ENCODE results near the gene NDRG3. TPM values are rescaled to one million over a fixed set of nuclear protein-coding genes. Genes with fewer than 3 reads are reported as not detected.

NDRG3 gene
- total and polyA plus RNA-seq, 8 donors: 5.8 to 91.6 (median 11.9) TPM

GRCh38 chr20:36647196-36648121, 98.4 kb downstream of the NDRG3 start:
- WGBS, 5 donors: 66 to 72% (median 68%) methylated on average over 8 of the region's 8 CpGs
- Histone ChIP-seq H3K9me3 (no peaks in the 10 kb centered on the region), H3K4me3 (no peak overlapping the region), H3K27me3 (no peaks in the 10 kb centered on the region), H3K36me3 (peaks cover 0 to 16% (median 15%) of the 10 kb centered on the region in 4 donors), H3K4me1 (peaks cover 0 to 9% (median 0%) of the 10 kb centered on the region in 4 donors), H3K27ac (no peak overlapping the region)
- TF ChIP-seq POLR2A (IDR thresholded peaks at IDR 0.05) (no peak), EP300 (IDR thresholded peaks at IDR 0.05) (no peak)
- TF ChIP-seq, protein P1, sequence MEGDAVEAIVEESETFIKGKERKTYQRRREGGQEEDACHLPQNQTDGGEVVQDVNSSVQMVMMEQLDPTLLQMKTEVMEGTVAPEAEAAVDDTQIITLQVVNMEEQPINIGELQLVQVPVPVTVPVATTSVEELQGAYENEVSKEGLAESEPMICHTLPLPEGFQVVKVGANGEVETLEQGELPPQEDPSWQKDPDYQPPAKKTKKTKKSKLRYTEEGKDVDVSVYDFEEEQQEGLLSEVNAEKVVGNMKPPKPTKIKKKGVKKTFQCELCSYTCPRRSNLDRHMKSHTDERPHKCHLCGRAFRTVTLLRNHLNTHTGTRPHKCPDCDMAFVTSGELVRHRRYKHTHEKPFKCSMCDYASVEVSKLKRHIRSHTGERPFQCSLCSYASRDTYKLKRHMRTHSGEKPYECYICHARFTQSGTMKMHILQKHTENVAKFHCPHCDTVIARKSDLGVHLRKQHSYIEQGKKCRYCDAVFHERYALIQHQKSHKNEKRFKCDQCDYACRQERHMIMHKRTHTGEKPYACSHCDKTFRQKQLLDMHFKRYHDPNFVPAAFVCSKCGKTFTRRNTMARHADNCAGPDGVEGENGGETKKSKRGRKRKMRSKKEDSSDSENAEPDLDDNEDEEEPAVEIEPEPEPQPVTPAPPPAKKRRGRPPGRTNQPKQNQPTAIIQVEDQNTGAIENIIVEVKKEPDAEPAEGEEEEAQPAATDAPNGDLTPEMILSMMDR (IDR thresholded peaks at IDR 0.05): no peak
- intact Hi-C loops (cut with DNase I; ENCODE audit: low total_unique reads): no loop called here
- DNase-seq: no peak

DNA sequence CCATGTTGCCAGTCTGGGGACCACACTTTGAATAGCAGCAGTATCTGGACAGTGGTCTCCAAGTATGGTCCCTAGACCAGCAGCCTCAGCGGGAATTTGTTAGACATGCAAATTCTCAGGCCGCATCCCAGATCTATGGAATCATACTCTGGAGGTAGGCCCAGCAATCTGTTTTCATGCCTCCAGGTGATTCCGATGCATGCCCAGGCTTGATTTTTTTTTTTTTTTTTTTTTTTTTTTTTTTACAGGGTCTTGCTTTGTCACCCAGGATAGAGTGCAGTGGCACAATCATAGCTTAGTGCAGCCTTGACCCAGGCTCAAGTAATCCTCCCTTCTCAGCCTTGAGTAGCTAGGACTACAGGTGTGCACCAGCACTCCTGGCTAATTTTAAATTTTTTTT, 99.2 kb downstream of the NDRG3 start:
- Histone ChIP-seq H3K27me3 (no peaks in the 10 kb centered on the region), H3K4me3 (no peak overlapping the region), H3K36me3 (peaks cover 0 to 8% (median 7%) of the 10 kb centered on the region in 4 donors), H3K9me3 (no peaks in the 10 kb centered on the region), H3K4me1 (peaks cover 0 to 9% (median 0%) of the 10 kb centered on the region in 4 donors), H3K27ac (no peak overlapping the region)
- intact Hi-C loops (cut with DNase I; ENCODE audit: low total_unique reads): no loop called here
- DNase-seq: no peak
- TF ChIP-seq, protein P1 (IDR thresholded peaks at IDR 0.05): no peak
- TF ChIP-seq EP300 (IDR thresholded peaks at IDR 0.05) (no peak), POLR2AphosphoS5 (IDR thresholded peaks at IDR 0.05) (no peak), POLR2A (IDR thresholded peaks at IDR 0.05) (no peak)
- WGBS, 5 donors: 86 to 98% (median 92%) methylated on average over 3 of the region's 3 CpGs

- peak in 1 of 3 donors; percentile 64 for TF ChIP-seq POLR2AphosphoS5 (IDR thresholded peaks at IDR 0.05)
- no peak for TF ChIP-seq EP300 (IDR thresholded peaks at IDR 0.05)
- intact Hi-C loops (cut with DNase I; ENCODE audit: low total_unique reads): no loop called here
- H3K27ac ChIP-seq: peak within 1 kb of the TSS; percentile 3 to 59 (median 38)
These were observed 99.9 kb downstream of the NDRG3 start, which contains the start of gene SLA2 for GRCh38 chr20:36645998-36646397. TSS of gene SLA2 (minus strand) at chr20:36646196. CDS start at chr20:36641335, 4,861 bp downstream.

GRCh38 chr20:36645353-36645752, 100.5 kb downstream of the NDRG3 start:
- peaks cover 0 to 9% (median 0%) of the 10 kb centered on the region in 4 donors for H3K4me1 ChIP-seq
- H3K4me3 ChIP-seq: peak overlapping the region; percentile 16 to 28 (median 19)
- no peaks in the 10 kb centered on the region for H3K9me3 ChIP-seq
- peaks cover 0 to 5% (median 0%) of the 10 kb centered on the region in 4 donors for H3K36me3 ChIP-seq
- TF ChIP-seq, protein P1 (IDR thresholded peaks at IDR 0.05): no peak
- TF ChIP-seq EP300 (IDR thresholded peaks at IDR 0.05) (no peak), POLR2AphosphoS5 (IDR thresholded peaks at IDR 0.05) (no peak), POLR2A (IDR thresholded peaks at IDR 0.05) (no peak)
- WGBS, 5 donors: 70 to 94% (median 91%) methylated on average over 7 of the region's 7 CpGs
- H3K27ac ChIP-seq: peak overlapping the region in 4 of 5 donors; percentile 20 to 59 (median 42)
- DNase-seq: no peak
- intact Hi-C loops (cut with DNase I; ENCODE audit: low total_unique reads): no loop called here
- no peaks in the 10 kb centered on the region for H3K27me3 ChIP-seq

More at GRCh38 chr20:36645998-36646397, 99.9 kb downstream of the NDRG3 start, which contains the start of gene SLA2:
- H3K4me1 ChIP-seq: peaks cover 0 to 9% (median 0%) of the 10 kb centered on the region in 4 donors
- peak within 1 kb of the TSS; percentile 16 to 28 (median 19) for H3K4me3 ChIP-seq
- peak; percentile 43 to 59 for DNase-seq
- H3K27me3 ChIP-seq: no peaks in the 10 kb centered on the region
- H3K36me3 ChIP-seq: peaks cover 0 to 3% (median under 1%) of the 10 kb centered on the region in 4 donors
- WGBS, 5 donors: 36 to 71% (median 60%) methylated on average over 8 to 9 of the region's 9 CpGs
- H3K9me3 ChIP-seq: no peaks in the 10 kb centered on the region
